Duodenal mucosa (tissue), 2 donors: Measurements from ENCODE around the gene IMP4.

Source experiments
- H3K27ac ChIP-seq: one replicate; pipeline ENCODE4 v1.7.0; 2013; ENCODE audit warnings: low read depth, low read length
- H3K27me3 ChIP-seq, 2 donors: one replicate each; pipeline ENCODE4 v1.7.0; 2013; ENCODE audit warnings: low read length in 2 of 2, control low read depth in 1 of 2; ENCODE audit not compliant: insufficient read depth in 2 of 2, control insufficient read depth in 1 of 2
- H3K36me3 ChIP-seq, 2 donors: one replicate each; pipeline ENCODE4 v1.7.0; 2013; ENCODE audit warnings: low read length in 2 of 2, control low read depth in 1 of 2; ENCODE audit not compliant: insufficient read depth in 2 of 2, control insufficient read depth in 1 of 2
- H3K4me1 ChIP-seq, 2 donors: one replicate each; pipeline ENCODE4 v1.7.0; 2013; ENCODE audit warnings: low read length in 2 of 2, control low read depth in 1 of 2; ENCODE audit not compliant: insufficient read depth in 2 of 2, control insufficient read depth in 1 of 2
- H3K4me3 ChIP-seq, 2 donors: one replicate each; pipeline ENCODE4 v1.7.0; 2013; ENCODE audit warnings: low read length in 2 of 2, low read depth in 1 of 2
- H3K9ac ChIP-seq, 2 donors: one replicate each; pipeline ENCODE4 v1.7.0; 2013; ENCODE audit warnings: low read length in 2 of 2, low read depth in 1 of 2
- H3K9me3 ChIP-seq, 2 donors: one replicate each; pipeline ENCODE4 v1.7.0; 2013; ENCODE audit warnings: low read length in 2 of 2, control low read depth in 1 of 2; ENCODE audit not compliant: control insufficient read depth in 1 of 2

Gene IMP4

DNA sequence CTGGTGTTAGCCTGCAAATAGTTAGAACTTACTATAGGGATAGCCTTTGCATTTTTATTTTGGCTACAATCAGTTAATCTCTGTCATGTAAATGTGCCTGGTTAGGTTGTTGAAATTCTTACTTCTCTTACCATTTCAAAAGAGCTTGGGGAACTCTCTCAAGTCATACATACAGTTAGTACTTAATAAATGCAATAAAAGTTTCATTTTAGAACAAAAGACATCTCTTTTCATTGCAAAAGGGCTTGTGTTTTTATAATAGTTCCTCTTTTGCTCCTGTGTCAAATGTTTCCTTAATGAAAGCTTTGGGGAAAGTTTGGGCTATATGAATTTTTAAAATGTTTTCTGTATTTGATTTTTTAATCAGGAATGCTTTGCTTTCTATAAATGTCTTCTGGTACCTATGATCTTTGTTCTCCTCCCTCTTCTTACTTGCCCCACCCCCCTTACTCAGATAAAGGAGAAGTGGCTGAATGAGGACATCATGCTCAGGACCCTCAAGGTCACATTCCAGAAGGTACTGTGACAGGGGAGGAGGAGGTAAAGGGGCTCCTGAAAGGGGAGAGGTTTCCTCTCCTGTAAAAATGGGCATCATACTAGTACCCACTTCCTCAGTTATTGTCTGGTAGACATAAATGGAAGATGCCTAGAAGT, 26.7 kb downstream of the IMP4 start:
- Histone ChIP-seq H3K4me3 (no peak overlapping the region), H3K36me3 (peaks cover 3 to 5% of the 10 kb centered on the region in 2 donors), H3K27me3 (no peaks in the 10 kb centered on the region), H3K9ac (no peak overlapping the region), H3K27ac (no peak overlapping the region), H3K9me3 (no peaks in the 10 kb centered on the region), H3K4me1 (peaks cover 13 to 30% of the 10 kb centered on the region in 2 donors)

DNA sequence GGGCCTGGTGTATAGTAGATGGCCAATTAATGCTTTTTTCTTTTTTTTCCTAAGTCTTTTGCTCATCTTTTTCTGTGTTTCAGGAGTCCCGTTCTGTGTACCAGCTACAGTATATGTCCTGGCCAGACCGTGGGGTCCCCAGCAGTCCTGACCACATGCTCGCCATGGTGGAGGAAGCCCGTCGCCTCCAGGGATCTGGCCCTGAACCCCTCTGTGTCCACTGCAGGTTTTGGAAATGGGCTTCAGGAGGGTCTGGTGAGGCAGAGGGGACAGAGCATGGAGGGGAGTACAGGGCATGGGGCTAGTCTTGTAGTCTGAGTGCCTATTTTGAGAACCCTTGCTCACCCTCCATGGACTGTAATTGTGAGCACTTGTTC, 27.3 kb downstream of the IMP4 start:
- Histone ChIP-seq H3K27ac (no peak overlapping the region), H3K36me3 (peaks cover 3 to 5% of the 10 kb centered on the region in 2 donors), H3K9me3 (no peaks in the 10 kb centered on the region), H3K4me3 (no peak overlapping the region), H3K4me1 (peaks cover 13 to 30% of the 10 kb centered on the region in 2 donors), H3K9ac (no peak overlapping the region), H3K27me3 (no peaks in the 10 kb centered on the region)

DNA sequence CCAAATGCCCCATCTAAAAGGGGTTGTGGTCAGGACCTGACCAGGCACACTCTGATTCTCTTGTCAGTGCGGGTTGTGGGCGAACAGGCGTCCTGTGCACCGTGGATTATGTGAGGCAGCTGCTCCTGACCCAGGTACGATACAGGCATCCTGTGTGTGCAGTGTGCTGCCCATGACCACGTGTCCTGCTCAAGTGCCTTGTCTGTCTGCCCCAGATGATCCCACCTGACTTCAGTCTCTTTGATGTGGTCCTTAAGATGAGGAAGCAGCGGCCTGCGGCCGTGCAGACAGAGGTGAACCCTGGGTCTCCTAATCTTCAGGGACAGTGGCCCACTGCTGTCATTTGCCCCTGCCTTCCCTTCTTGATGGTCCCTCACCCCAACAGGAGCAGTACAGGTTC, 27.8 kb downstream of the IMP4 start:
- Histone ChIP-seq H3K27me3 (no peaks in the 10 kb centered on the region), H3K9me3 (no peaks in the 10 kb centered on the region), H3K4me3 (peak overlapping the region; percentile 2 to 23), H3K36me3 (peaks cover 3 to 5% of the 10 kb centered on the region in 2 donors), H3K27ac (no peak overlapping the region), H3K4me1 (peaks cover 13 to 30% of the 10 kb centered on the region in 2 donors), H3K9ac (no peak overlapping the region)

DNA sequence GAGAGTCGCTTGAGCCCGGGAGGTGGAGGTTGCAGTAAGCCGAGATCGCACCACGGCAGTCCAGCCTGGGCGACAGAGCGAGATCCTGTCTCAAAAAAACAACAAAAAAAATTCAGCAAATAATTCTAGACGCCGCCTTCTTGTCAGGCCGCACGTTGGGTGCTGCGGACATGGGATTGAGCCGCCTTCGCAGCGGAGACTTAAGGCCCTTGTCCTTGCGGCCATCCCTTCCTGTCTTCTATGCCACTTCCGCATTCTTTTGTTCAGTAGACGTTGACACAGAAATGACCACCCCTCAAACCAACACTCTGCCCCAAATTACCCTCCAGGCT, 29.0 kb downstream of the IMP4 start:
- Histone ChIP-seq H3K27me3 (no peaks in the 10 kb centered on the region), H3K9ac (peak overlapping the region; percentile 65 to 74), H3K27ac (peak overlapping the region; percentile 64), H3K4me1 (peaks cover 13 to 33% of the 10 kb centered on the region in 2 donors), H3K36me3 (peaks cover 3 to 5% of the 10 kb centered on the region in 2 donors), H3K9me3 (no peaks in the 10 kb centered on the region), H3K4me3 (peak overlapping the region; percentile 80 to 88)

DNA sequence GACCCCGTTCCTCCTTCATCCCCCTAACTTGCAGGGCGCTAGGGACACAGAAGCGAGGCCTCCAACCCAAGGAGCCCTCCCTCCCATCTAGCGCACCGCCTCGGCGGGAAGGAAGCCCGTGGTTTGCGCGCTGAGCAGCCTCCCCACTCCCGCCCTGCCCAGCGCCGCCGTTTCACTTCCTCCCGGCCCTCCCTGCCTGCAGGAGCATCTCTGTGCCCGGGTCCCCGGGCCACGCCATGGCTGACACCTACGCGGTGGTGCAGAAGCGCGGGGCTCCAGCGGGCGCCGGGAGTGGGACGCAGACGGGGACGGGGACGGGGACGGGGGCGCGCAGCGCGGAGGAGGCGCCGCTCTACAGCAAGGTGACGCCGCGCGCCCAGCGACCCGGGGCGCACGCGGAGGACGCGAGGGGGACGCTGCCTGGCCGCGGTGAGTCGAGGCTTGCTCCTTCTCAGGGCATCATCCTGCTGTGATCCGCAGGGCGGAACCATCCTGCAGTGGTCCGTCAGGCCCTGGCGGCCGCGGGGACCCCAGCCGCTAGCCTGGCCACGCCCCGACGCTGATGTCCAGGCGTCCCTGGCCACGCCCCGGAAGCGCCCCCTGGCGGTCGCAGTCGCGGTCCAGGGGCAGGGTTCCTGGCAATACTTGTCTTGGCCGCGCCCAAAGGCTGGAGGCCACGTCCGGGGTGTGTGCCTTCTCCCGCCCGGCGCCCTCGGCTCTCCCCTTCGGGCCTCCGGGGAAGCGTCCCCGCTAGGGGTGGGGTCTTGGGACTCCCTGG, 29.5 kb downstream of the IMP4 start:
- H3K27ac ChIP-seq, result peak overlapping the region; percentile 64
- peaks cover 3 to 5% of the 10 kb centered on the region in 2 donors for H3K36me3 ChIP-seq
- peak overlapping the region; percentile 80 to 88 for H3K4me3 ChIP-seq
- no peaks in the 10 kb centered on the region for H3K27me3 ChIP-seq
- peaks cover 13 to 35% of the 10 kb centered on the region in 2 donors for H3K4me1 ChIP-seq
- H3K9ac ChIP-seq, result peak overlapping the region; percentile 65 to 74
- H3K9me3 ChIP-seq, result no peaks in the 10 kb centered on the region

DNA sequence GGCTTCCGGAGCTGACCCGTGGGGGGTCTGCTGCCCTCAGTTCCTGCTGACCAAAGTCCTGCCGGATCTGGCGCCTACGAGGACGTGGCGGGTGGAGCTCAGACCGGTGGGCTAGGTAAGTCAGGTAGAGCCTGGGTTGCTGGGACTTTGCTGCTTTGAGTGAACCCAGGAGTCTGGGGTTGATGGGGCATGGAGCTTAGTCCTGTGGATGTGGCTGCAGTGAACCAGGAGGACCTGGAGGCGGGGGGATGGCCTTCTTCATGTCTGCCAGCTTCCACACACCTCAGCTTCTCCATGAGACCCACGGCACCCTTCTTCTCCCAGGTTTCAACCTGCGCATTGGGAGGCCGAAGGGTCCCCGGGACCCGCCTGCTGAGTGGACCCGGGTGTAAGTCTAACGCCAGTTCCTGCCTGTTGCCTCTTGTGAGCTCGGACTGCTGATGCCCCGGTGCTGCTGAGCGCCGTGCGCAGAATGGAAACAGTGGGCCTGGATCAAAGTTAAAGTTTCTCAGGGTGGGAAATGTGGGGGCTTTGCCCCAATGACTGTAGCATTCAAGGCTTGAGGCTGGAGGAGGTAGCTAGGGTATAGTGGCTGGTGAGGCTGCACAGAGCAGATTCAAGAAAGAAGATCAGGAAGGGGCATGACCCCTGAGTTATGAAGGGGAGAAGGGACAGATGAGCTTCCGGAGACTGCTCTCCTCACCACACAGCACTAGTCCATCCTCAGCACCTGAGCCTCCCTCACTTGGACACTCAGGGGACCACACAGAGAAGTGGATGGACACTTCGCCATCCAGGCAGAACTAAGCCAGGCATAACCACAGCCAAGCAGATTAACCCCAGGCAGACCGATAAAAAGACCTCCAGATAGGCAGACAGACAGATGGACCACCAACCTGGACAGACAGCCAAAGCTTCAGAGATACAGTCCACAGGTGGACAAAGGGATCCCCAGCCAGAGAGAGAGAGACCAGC, 30.4 kb downstream of the IMP4 start:
- Histone ChIP-seq H3K27me3 (no peaks in the 10 kb centered on the region), H3K4me3 (peak overlapping the region; percentile 80 to 88), H3K9ac (peak overlapping the region; percentile 65 to 74), H3K4me1 (peaks cover 13 to 35% of the 10 kb centered on the region in 2 donors), H3K9me3 (no peaks in the 10 kb centered on the region), H3K36me3 (peaks cover 3 to 5% of the 10 kb centered on the region in 2 donors), H3K27ac (peak overlapping the region; percentile 64)

DNA sequence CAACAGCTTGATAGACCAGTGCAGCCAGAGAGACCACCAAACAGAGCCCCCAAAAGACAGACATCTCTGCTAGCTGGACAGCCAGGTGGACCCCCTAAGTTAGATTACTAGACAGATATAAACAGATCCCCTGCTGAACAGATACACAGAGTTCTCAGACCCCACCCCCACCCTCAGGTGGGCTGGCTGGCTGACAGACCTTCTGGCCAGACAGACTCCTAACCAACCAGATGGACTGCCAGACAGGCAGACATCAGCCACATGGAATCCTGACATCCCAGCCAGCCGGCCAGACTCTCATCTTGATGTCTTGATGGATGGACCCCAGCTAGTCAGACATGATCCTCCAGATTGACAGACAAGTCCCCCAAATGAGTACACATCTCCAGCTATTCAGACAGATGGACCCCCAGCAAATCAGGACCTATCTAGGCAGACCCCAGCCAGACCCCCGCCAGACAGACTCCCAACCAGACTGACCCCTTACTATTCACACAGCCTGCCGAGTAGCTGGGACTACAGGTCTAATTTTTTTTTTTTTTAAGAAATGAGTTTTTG, 31.2 kb downstream of the IMP4 start:
- Histone ChIP-seq H3K9me3 (no peaks in the 10 kb centered on the region), H3K36me3 (peaks cover 3 to 5% of the 10 kb centered on the region in 2 donors), H3K9ac (no peak overlapping the region), H3K4me1 (peaks cover 13 to 35% of the 10 kb centered on the region in 2 donors), H3K27ac (no peak overlapping the region), H3K27me3 (no peaks in the 10 kb centered on the region), H3K4me3 (peak overlapping the region; percentile 80 to 88)

DNA sequence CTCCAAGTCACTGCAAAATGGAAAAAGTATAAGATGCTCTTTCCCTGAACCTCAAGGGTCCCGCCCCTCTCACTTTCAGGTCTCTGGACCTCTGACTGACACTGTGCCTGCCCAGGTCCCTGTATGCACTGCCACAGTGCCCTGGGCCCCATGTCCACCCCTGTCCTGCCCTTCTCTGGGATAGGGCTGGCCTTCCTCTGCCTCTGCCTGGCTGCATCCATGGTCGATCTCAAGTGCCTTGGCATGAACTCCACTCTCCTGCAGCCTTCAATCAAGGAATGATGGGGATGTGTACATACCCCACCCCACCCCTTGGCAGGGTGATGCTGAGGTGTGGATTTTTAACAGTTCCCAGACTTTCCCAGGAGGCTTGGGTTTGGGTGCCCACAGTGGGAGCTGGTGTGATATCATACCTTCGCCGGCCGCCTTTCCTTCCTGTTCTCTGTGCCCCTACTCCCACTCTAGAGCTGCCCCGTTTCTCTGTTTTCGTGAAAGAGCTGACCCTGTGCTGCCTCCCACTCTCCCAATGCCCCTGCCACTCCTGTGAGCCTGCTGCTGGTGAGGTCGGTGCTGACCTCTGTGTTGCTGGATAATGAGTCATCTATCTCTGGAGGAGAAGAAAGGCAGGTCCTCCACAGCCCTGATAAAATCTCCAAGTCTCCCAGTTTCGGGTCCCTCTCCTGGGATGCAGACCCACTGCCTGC, 32.0 kb downstream of the IMP4 start:
- no peaks in the 10 kb centered on the region for H3K9me3 ChIP-seq
- H3K4me3 ChIP-seq, result no peak overlapping the region
- no peak overlapping the region for H3K9ac ChIP-seq
- H3K27me3 ChIP-seq, result no peaks in the 10 kb centered on the region
- H3K4me1 ChIP-seq, result peaks cover 13 to 35% of the 10 kb centered on the region in 2 donors
- peaks cover 3 to 5% of the 10 kb centered on the region in 2 donors for H3K36me3 ChIP-seq
- H3K27ac ChIP-seq, result no peak overlapping the region
